IMR-90 (cell line): ENCODE measurements around the gene GNG11. TPM values are rescaled to one million over a fixed set of nuclear protein-coding genes. Genes with fewer than 3 reads are reported as not detected.
A peak's percentile ranks its signal among the peaks of the same experiment; 100 is the strongest.

Source experiments
- ATAC-seq: fragments of 200-7000 bp; cut with Tn5 transposase; 2 replicates; pipeline ENCODE4 v1.9.1; 2020; ENCODE audit warnings: low read depth, mild to moderate bottlenecking, moderate library complexity
- BruUV-seq: library from RNA; stranded (reverse); fragments of 400-500 nt; replicated peaks from 2 replicates; lab custom pipeline; 2021; lab: Mats Ljungman, UMichigan
- CTCF ChIA-PET: fragments of 300-600 bp; formaldehyde crosslinking; extraction: SDS; loops from one replicate; lab custom pipeline; 2021; ENCODE audit warnings: antibody characterized with exemption; lab: Yijun Ruan, JAX
- POLR2A ChIA-PET: fragments of 300-600 bp; sonication (Branson Sonifier 250); formaldehyde crosslinking; loops from one replicate; lab custom pipeline; 2022; ENCODE audit warnings: antibody characterized with exemption; ENCODE audit not compliant: unreplicated experiment; lab: Charles Lee
- DNase-seq: peaks from one replicate; pipeline ENCODE4 v3.0.0; 2013
- H2AFZ ChIP-seq: replicated peaks from 2 replicates; pipeline ENCODE3; 2013; ENCODE audit warnings: low read length, mild to moderate bottlenecking; ENCODE audit not compliant: poor library complexity
- H2AK5ac ChIP-seq: 2 replicates; pipeline ENCODE4 v1.6.1; 2013; ENCODE audit warnings: low read depth, low read length, inconsistent platforms
- H2AK9ac ChIP-seq: replicated peaks from 2 replicates; pipeline ENCODE3; 2013; ENCODE audit warnings: mild to moderate bottlenecking, low read depth, low read length, moderate library complexity; ENCODE audit not compliant: poor library complexity
- H2BK120ac ChIP-seq: 2 replicates; pipeline ENCODE4 v1.6.1; 2013; ENCODE audit warnings: low read depth, low read length, inconsistent platforms
- H2BK15ac ChIP-seq: 3 replicates; pipeline ENCODE4 v1.6.1; 2013; ENCODE audit warnings: low read depth, low read length, inconsistent platforms
- H2BK20ac ChIP-seq: 2 replicates; pipeline ENCODE4 v1.6.1; 2013; ENCODE audit warnings: low read depth, mild to moderate bottlenecking, inconsistent platforms, low read length, moderate library complexity
- H2BK5ac ChIP-seq: 2 replicates; pipeline ENCODE4 v1.6.1; 2013; ENCODE audit warnings: mild to moderate bottlenecking, low read depth, low read length, inconsistent platforms; ENCODE audit not compliant: poor library complexity, severe bottlenecking
- H3K14ac ChIP-seq: replicated peaks from 2 replicates; pipeline ENCODE4 v1.6.1; 2013; ENCODE audit warnings: low read depth, low read length, inconsistent platforms
- H3K18ac ChIP-seq: 2 replicates; pipeline ENCODE4 v1.6.1; 2013; ENCODE audit warnings: low read depth, low read length, control low read depth
- H3K23ac ChIP-seq: 2 replicates; pipeline ENCODE4 v1.6.1; 2013; ENCODE audit warnings: low read depth, low read length, inconsistent platforms
- H3K27ac ChIP-seq: 2 replicates; pipeline ENCODE4 v1.5.1; 2013; ENCODE audit warnings: mild to moderate bottlenecking, control low read depth, low read length; ENCODE audit not compliant: insufficient read depth
- H3K27me3 ChIP-seq: 2 replicates; pipeline ENCODE4 v1.6.1; 2013; ENCODE audit warnings: low read length; ENCODE audit not compliant: control insufficient read depth, insufficient read depth
- H3K36me3 ChIP-seq: 2 replicates; pipeline ENCODE4 v1.6.1; 2013; ENCODE audit warnings: low read length, mixed read lengths; ENCODE audit not compliant: control insufficient read depth, insufficient read depth
- H3K4ac ChIP-seq: 2 replicates; pipeline ENCODE4 v1.6.1; 2013; ENCODE audit warnings: low read depth, low read length, inconsistent platforms
- H3K4me1 ChIP-seq: 2 replicates; pipeline ENCODE4 v1.6.1; 2013; ENCODE audit warnings: low read length, mixed read lengths; ENCODE audit not compliant: control insufficient read depth, insufficient read depth
- H3K4me2 ChIP-seq: 2 replicates; pipeline ENCODE4 v1.6.1; 2013; ENCODE audit warnings: low read depth, mild to moderate bottlenecking, control low read depth, low read length, moderate library complexity
- H3K4me3 ChIP-seq: 2 replicates; pipeline ENCODE4 v1.5.1; 2013; ENCODE audit warnings: low read depth, mild to moderate bottlenecking, control low read depth, low read length, moderate library complexity; ENCODE audit not compliant: insufficient read depth
- H3K56ac ChIP-seq: 2 replicates; pipeline ENCODE4 v1.6.1; 2013; ENCODE audit warnings: low read length, inconsistent platforms; ENCODE audit not compliant: insufficient read depth; ENCODE audit errors: extremely low read depth
- H3K79me1 ChIP-seq, 2 experiments: 2 replicates each; pipeline ENCODE4 v1.6.1; 2013; ENCODE audit warnings: low read length in 2 of 2, inconsistent platforms in 1 of 2, low read depth in 1 of 2
- H3K9ac ChIP-seq: 2 replicates; pipeline ENCODE4 v1.6.1; 2013; ENCODE audit warnings: low read depth, low read length, control low read depth
- H3K9me1 ChIP-seq: 2 replicates; pipeline ENCODE4 v1.6.1; 2013; ENCODE audit warnings: low read length, inconsistent platforms; ENCODE audit not compliant: insufficient read depth
- H3K9me3 ChIP-seq: 2 replicates; pipeline ENCODE4 v1.6.1; 2013; ENCODE audit warnings: low read length; ENCODE audit not compliant: control insufficient read depth, insufficient read depth
- H4K20me1 ChIP-seq: 2 replicates; pipeline ENCODE4 v1.6.1; 2013; ENCODE audit warnings: low read length, inconsistent platforms; ENCODE audit not compliant: insufficient read depth
- H4K5ac ChIP-seq: 2 replicates; pipeline ENCODE4 v1.6.1; 2013; ENCODE audit warnings: mild to moderate bottlenecking, low read depth, low read length, control low read depth
- H4K8ac ChIP-seq, 2 experiments: 2 replicates each; pipeline ENCODE4 v1.6.1; 2013; ENCODE audit warnings: low read depth in 2 of 2, low read length in 2 of 2, control low read depth in 1 of 2, inconsistent platforms in 1 of 2
- H4K91ac ChIP-seq: 2 replicates; pipeline ENCODE4 v1.6.1; 2013; ENCODE audit warnings: low read depth, low read length, inconsistent platforms; ENCODE audit not compliant: insufficient read depth
- BHLHE40 ChIP-seq: fragments of 150-350 bp; IDR thresholded peaks from 2 replicates; pipeline ENCODE4 v1.6.1; 2016; ENCODE audit warnings: mild to moderate bottlenecking, low read depth, low read length
- CEBPB ChIP-seq: IDR thresholded peaks from 2 replicates; pipeline ENCODE4 v1.6.1; 2012; ENCODE audit warnings: low read depth, low read length, improper control_type of control experiment
- CHD1 ChIP-seq: IDR thresholded peaks from 2 replicates; pipeline ENCODE4 v1.6.1; 2012; ENCODE audit warnings: low read depth, low read length, improper control_type of control experiment
- FOS ChIP-seq: fragments of 150-350 bp; IDR thresholded peaks from 2 replicates; pipeline ENCODE4 v1.6.1; 2016; ENCODE audit warnings: low read depth, low read length
- MAFK ChIP-seq: IDR thresholded peaks from 2 replicates; pipeline ENCODE4 v1.6.1; 2012; ENCODE audit warnings: low read depth, low read length, improper control_type of control experiment
- MAZ ChIP-seq: IDR thresholded peaks from 2 replicates; pipeline ENCODE4 v1.6.1; 2012; ENCODE audit warnings: low read depth, mild to moderate bottlenecking, low read length, improper control_type of control experiment, moderate library complexity, borderline replicate concordance
- MXI1 ChIP-seq: IDR thresholded peaks from 2 replicates; pipeline ENCODE4 v1.6.1; 2012; ENCODE audit warnings: low read depth, mild to moderate bottlenecking, low read length, moderate library complexity, borderline replicate concordance
- NFE2L2 ChIP-seq: fragments of 150-350 bp; IDR thresholded peaks from 2 replicates; pipeline ENCODE4 v1.6.1; 2016; ENCODE audit warnings: low read depth, mild to moderate bottlenecking, low read length
- POLR2A ChIP-seq: IDR thresholded peaks from 2 replicates; pipeline ENCODE4 v1.6.1; 2012; ENCODE audit warnings: mild to moderate bottlenecking, low read depth, low read length
- RAD21 ChIP-seq: IDR thresholded peaks from 2 replicates; pipeline ENCODE4 v1.6.1; 2012; ENCODE audit warnings: low read length, improper control_type of control experiment
- RCOR1 ChIP-seq: IDR thresholded peaks from 2 replicates; pipeline ENCODE4 v1.6.1; 2012; ENCODE audit warnings: mild to moderate bottlenecking, low read length, improper control_type of control experiment; ENCODE audit not compliant: insufficient replicate concordance
- RFX5 ChIP-seq: IDR thresholded peaks from 2 replicates; pipeline ENCODE4 v1.8.0; 2012; ENCODE audit warnings: low read depth, mild to moderate bottlenecking, low read length, moderate library complexity
- SMC3 ChIP-seq: fragments of 150-350 bp; IDR thresholded peaks from 2 replicates; pipeline ENCODE4 v1.6.1; 2016; ENCODE audit warnings: low read depth, mild to moderate bottlenecking, antibody characterized with exemption, low read length, moderate library complexity
- WGBS, 2 experiments: methylation state at CpG; one replicate each; pipeline versions ENCODE4 v1.1.5 to v1.1.7; 2013; ENCODE audit warnings: missing lambda C conversion rate in 2 of 2; ENCODE audit not compliant: insufficient read length in 1 of 2; ENCODE audit errors: extremely low coverage in 2 of 2; 5-methylcytosine and 5-hydroxymethylcytosine counted together
- dilution Hi-C: fragments of 300-500 bp; cut with HindIII; formaldehyde crosslinking; loops from one replicate; pipeline ENCODE4 v1.14.3; 2018; ENCODE audit warnings: low sequenced_read_pairs; ENCODE audit not compliant: unreplicated experiment
- in situ Hi-C: fragments of 300-500 bp; cut with MboI; formaldehyde crosslinking; loops from 3 replicates; pipeline ENCODE4 v1.14.3; 2019; ENCODE audit warnings: low sequenced_read_pairs, inconsistent platforms, mixed read lengths
- intact Hi-C: fragments of 100-400 bp; cut with micrococcal nuclease; formaldehyde crosslinking; loops from 2 replicates; pipeline ENCODE4 v1.10.0; 2022
- polyA plus RNA-seq, 3 experiments: library from polyadenylated mRNA; depleted of rRNA; stranded (reverse); fragments of >200 nt; gene quantifications; 2 replicates each; pipeline ENCODE4 v1.2.3, GENCODE V29; 2012; ENCODE audit warnings: low replicate concordance in 1 of 3
- total RNA-seq: library from RNA; depleted of rRNA; stranded (reverse); fragments of >200 nt; gene quantifications from 2 replicates; pipeline ENCODE4 v1.2.3, GENCODE V29; 2012
- TF ChIP-seq, protein P1 (sequence below): conservative IDR thresholded peaks from 2 replicates; pipeline ENCODE4 v1.5.1; 2012; ENCODE audit warnings: mild to moderate bottlenecking, low read depth, low read length, improper control_type of control experiment
- TF ChIP-seq, protein P2 (sequence below): fragments of 150-350 bp; IDR thresholded peaks from 2 replicates; pipeline ENCODE4 v1.6.1; 2016; ENCODE audit warnings: low read depth, mild to moderate bottlenecking, low read length, moderate library complexity, borderline replicate concordance
- TF ChIP-seq, protein P3 (sequence below): fragments of 150-350 bp; IDR thresholded peaks from 2 replicates; pipeline ENCODE4 v1.6.1; 2017; ENCODE audit warnings: mild to moderate bottlenecking, antibody characterized with exemption, low read length, low read depth

GNG11 gene
- total and polyA plus RNA-seq, 2 of the 4 experiments (the other 2 are of a cell fraction): 6.1 to 10.5 TPM

DNA sequence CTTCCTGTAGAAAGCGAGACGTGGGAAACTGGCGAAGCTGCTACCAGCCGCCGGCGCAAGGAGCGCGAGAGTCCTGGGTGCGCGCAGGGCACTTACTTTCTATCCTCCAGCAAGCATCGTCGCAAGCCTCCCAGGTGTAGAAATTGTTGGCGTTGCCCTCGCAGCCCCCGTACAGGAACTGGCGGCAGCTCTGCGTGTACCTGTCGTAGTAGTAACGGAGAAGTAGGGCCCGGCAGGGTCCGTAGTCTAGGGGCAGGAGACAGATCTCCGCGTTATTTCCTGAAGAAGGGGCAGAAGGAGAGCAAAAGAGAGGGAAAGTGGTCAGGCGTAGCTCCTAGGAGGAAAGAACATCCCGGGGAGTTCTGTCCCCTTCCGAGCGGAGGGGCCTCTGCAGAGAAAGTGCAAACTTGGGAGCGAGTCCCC is 31.5 kb upstream of the GNG11 start:
- H3K14ac ChIP-seq: no peak overlapping the region
- H2BK120ac ChIP-seq: peak overlapping the region; percentile 45; the same call in 1 of the 2 replicates
- POLR2A ChIA-PET: no interaction called here
- no peak overlapping the region for H2BK20ac ChIP-seq
- H3K4me3 ChIP-seq: peak overlapping the region; percentile 69
- no peaks in the 10 kb centered on the region for H3K27me3 ChIP-seq
- H2BK15ac ChIP-seq: no peak overlapping the region
- intact Hi-C loops (loop anchor here (5.0 kb wide), 1 partner anchor 112 kb away; the partner anchor contains the start of gene BET1), dilution Hi-C loops (no loop called here), in situ Hi-C loops (no loop called here)
- CTCF ChIA-PET: interaction anchor here (0.8 to 1.4 kb wide), 3 partner anchors 9 to 17 kb away, joined by 3 read pairs; partner anchors contain the start of gene GNGT1
- H3K23ac ChIP-seq: peak overlapping the region; percentile 11; the same call in 1 of the 2 replicates
- no peak overlapping the region; the same call in 1 of the 2 replicates for H3K4ac ChIP-seq
- H3K56ac ChIP-seq: no peak overlapping the region
- peak overlapping the region; percentile 77 for H3K9ac ChIP-seq
- no peaks in the 10 kb centered on the region; the same call in 1 of the 2 replicates for H4K20me1 ChIP-seq
- H4K91ac ChIP-seq: no peak overlapping the region
- H3K4me1 ChIP-seq: peaks cover 2% of the 10 kb centered on the region; the same call in 1 of the 2 replicates
- no peaks in the 10 kb centered on the region; the same call in 1 of the 2 replicates for H3K36me3 ChIP-seq
- ATAC-seq (peak; percentile 64), DNase-seq (peak; percentile 63)
- H3K27ac ChIP-seq: peak overlapping the region; percentile 71
- no peak overlapping the region for H3K18ac ChIP-seq
- H4K5ac ChIP-seq: peak overlapping the region; percentile 3; the same call in 1 of the 2 replicates
- TSS peak; percentile 30 for BruUV-seq
- no peak overlapping the region for H2AK5ac ChIP-seq
- H2AFZ ChIP-seq: peak overlapping the region; percentile 90
- TF ChIP-seq RCOR1 (no peak), MXI1 (no peak), CHD1 (no peak), RFX5 (no peak), NFE2L2 (no peak), CEBPB (no peak), MAZ (no peak), BHLHE40 (no peak), SMC3 (no peak), RAD21 (no peak), POLR2A (no peak), FOS (no peak), MAFK (no peak)
- TF ChIP-seq, protein P1, sequence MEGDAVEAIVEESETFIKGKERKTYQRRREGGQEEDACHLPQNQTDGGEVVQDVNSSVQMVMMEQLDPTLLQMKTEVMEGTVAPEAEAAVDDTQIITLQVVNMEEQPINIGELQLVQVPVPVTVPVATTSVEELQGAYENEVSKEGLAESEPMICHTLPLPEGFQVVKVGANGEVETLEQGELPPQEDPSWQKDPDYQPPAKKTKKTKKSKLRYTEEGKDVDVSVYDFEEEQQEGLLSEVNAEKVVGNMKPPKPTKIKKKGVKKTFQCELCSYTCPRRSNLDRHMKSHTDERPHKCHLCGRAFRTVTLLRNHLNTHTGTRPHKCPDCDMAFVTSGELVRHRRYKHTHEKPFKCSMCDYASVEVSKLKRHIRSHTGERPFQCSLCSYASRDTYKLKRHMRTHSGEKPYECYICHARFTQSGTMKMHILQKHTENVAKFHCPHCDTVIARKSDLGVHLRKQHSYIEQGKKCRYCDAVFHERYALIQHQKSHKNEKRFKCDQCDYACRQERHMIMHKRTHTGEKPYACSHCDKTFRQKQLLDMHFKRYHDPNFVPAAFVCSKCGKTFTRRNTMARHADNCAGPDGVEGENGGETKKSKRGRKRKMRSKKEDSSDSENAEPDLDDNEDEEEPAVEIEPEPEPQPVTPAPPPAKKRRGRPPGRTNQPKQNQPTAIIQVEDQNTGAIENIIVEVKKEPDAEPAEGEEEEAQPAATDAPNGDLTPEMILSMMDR: no peak
- TF ChIP-seq, protein P2, sequence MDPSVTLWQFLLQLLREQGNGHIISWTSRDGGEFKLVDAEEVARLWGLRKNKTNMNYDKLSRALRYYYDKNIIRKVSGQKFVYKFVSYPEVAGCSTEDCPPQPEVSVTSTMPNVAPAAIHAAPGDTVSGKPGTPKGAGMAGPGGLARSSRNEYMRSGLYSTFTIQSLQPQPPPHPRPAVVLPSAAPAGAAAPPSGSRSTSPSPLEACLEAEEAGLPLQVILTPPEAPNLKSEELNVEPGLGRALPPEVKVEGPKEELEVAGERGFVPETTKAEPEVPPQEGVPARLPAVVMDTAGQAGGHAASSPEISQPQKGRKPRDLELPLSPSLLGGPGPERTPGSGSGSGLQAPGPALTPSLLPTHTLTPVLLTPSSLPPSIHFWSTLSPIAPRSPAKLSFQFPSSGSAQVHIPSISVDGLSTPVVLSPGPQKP: no peak
- TF ChIP-seq, protein P3, sequence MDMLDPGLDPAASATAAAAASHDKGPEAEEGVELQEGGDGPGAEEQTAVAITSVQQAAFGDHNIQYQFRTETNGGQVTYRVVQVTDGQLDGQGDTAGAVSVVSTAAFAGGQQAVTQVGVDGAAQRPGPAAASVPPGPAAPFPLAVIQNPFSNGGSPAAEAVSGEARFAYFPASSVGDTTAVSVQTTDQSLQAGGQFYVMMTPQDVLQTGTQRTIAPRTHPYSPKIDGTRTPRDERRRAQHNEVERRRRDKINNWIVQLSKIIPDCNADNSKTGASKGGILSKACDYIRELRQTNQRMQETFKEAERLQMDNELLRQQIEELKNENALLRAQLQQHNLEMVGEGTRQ: no peak
- no peaks in the 10 kb centered on the region for H3K79me1 ChIP-seq
- peak overlapping the region; percentile 37 for H2BK5ac ChIP-seq
- H3K9me3 ChIP-seq: no peaks in the 10 kb centered on the region
- H3K9me1 ChIP-seq: no peaks in the 10 kb centered on the region
- peak overlapping the region; percentile 94 for H3K4me2 ChIP-seq
- 2% methylated on average over 9 of the region's 28 CpGs; no CpG with 5 or more reads in 1 of the 2 experiments for WGBS, 2 experiments
- peak overlapping the region; percentile 30 for H2AK9ac ChIP-seq
- peak overlapping the region in 1 of 2 experiments; percentile 30; a peak in 1 of 4 replicates for H4K8ac ChIP-seq
